HepG2 (cell line): ENCODE data around the gene RIMBP2.

Experiments used
- GTF3A ChIP-seq: sonication (generic); formaldehyde crosslinking; conservative IDR thresholded peaks from 2 replicates; pipeline ENCODE4 v1.4.0; 2020; ENCODE audit warnings: mild to moderate bottlenecking, missing genetic modification reagents
- POLR2A ChIP-seq, 2 experiments: IDR thresholded peaks; 2 replicates each; pipeline ENCODE4 v1.6.1; 2011; ENCODE audit warnings: low read depth in 2 of 2, low read length in 2 of 2, mild to moderate bottlenecking in 1 of 2, moderate library complexity in 1 of 2; ENCODE audit not compliant: insufficient read depth in 1 of 2
- PPARG ChIP-seq: conservative IDR thresholded peaks from 2 replicates; pipeline ENCODE4 v1.6.1; 2016; ENCODE audit warnings: missing biosample characterization, missing genetic modification reagents
- ZNF329 ChIP-seq: sonication (generic); formaldehyde crosslinking; IDR thresholded peaks from 2 replicates; pipeline ENCODE4 v1.9.0; 2021; ENCODE audit warnings: low read depth, mild to moderate bottlenecking, missing genetic modification reagents
- ZZZ3 ChIP-seq: sonication (generic); formaldehyde crosslinking; IDR thresholded peaks from 2 replicates; pipeline ENCODE4 v1.4.0; 2020; ENCODE audit warnings: missing genetic modification reagents, mild to moderate bottlenecking, borderline replicate concordance
- TF ChIP-seq, protein P1 (sequence below): sonication (generic); formaldehyde crosslinking; IDR thresholded peaks from 2 replicates; pipeline ENCODE4 v1.5.1; 2020; ENCODE audit warnings: mild to moderate bottlenecking, missing genetic modification reagents, moderate library complexity
- TF ChIP-seq, protein P2 (sequence below): sonication (generic); formaldehyde crosslinking; conservative IDR thresholded peaks from 2 replicates; pipeline ENCODE4 v1.4.0; 2020; ENCODE audit warnings: missing genetic modification reagents

DNA sequence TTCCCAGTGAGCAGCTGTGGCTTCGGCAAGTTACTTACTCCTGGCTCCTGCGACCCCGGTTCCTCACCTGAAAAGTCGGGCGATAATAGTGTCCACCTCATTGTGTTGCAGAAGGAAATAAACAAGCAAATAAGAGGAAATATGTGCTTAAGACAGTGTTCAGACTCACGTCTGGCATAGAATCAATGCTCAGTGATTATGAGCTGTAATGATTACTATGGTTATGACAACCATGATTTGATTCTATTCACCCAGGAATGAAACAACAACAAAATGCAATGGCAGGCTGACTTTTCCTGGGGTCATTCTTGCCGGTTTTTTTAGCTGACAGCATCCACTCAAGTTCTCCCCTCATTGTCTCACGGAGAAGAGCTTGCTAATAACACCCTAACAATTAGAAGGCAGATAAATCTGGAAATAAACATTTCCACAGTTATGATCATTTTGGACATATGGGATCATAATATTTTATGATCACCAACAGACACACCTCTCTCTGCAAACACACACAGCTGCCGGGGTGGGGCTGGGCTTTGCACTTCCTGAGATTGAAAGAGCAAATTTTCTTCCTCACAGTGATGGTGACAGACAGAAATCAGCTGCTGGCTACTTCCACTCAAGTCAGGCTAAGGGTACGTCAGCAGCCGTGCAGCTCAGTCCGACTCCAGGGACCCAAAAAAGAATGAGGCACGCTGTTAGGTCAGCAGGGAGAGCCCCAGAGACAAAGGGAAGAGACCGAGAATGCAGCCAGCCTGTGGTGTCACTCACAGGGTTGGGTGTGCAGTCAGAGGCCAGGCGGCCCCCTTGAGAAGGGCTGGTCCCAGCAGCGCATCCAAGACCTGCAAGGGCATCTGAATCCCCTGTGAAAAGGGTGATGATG lies 158.0 kb downstream of the RIMBP2 start:
- TF ChIP-seq ZNF329 (no peak), POLR2A (IDR thresholded peaks at IDR 0.05; ENCODE audit: insufficient read depth in 1 of 2, low read depth in 2 of 2, low read length in 2 of 2) (no peak), PPARG (CRISPR knock-in tag) (no peak), GTF3A (CRISPR knock-in tag) (no peak), ZZZ3 (CRISPR knock-in tag) (no peak)
- TF ChIP-seq, protein P1, sequence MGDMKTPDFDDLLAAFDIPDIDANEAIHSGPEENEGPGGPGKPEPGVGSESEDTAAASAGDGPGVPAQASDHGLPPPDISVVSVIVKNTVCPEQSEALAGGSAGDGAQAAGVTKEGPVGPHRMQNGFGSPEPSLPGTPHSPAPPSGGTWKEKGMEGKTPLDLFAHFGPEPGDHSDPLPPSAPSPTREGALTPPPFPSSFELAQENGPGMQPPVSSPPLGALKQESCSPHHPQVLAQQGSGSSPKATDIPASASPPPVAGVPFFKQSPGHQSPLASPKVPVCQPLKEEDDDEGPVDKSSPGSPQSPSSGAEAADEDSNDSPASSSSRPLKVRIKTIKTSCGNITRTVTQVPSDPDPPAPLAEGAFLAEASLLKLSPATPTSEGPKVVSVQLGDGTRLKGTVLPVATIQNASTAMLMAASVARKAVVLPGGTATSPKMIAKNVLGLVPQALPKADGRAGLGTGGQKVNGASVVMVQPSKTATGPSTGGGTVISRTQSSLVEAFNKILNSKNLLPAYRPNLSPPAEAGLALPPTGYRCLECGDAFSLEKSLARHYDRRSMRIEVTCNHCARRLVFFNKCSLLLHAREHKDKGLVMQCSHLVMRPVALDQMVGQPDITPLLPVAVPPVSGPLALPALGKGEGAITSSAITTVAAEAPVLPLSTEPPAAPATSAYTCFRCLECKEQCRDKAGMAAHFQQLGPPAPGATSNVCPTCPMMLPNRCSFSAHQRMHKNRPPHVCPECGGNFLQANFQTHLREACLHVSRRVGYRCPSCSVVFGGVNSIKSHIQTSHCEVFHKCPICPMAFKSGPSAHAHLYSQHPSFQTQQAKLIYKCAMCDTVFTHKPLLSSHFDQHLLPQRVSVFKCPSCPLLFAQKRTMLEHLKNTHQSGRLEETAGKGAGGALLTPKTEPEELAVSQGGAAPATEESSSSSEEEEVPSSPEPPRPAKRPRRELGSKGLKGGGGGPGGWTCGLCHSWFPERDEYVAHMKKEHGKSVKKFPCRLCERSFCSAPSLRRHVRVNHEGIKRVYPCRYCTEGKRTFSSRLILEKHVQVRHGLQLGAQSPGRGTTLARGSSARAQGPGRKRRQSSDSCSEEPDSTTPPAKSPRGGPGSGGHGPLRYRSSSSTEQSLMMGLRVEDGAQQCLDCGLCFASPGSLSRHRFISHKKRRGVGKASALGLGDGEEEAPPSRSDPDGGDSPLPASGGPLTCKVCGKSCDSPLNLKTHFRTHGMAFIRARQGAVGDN (CRISPR knock-in tag) = no peak
- TF ChIP-seq, protein P2, sequence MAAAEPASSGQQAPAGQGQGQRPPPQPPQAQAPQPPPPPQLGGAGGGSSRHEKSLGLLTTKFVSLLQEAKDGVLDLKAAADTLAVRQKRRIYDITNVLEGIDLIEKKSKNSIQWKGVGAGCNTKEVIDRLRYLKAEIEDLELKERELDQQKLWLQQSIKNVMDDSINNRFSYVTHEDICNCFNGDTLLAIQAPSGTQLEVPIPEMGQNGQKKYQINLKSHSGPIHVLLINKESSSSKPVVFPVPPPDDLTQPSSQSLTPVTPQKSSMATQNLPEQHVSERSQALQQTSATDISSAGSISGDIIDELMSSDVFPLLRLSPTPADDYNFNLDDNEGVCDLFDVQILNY (CRISPR knock-in tag) = no peak
